K562 (cell line): ENCODE measurements around the gene DDIT3. TPM values are rescaled to one million over a fixed set of nuclear protein-coding genes. Genes with fewer than 3 reads are reported as not detected.

Source experiments
- CREM ChIP-seq: IDR thresholded peaks from 2 replicates; pipeline ENCODE4 v1.6.1; 2014; ENCODE audit warnings: antibody characterized with exemption, low read depth
- NR2C1 ChIP-seq, 2 experiments: fragments of 450-650 bp; IDR thresholded peaks; 2 replicates each; pipeline ENCODE4 v1.6.1; 2017; ENCODE audit warnings: mild to moderate bottlenecking in 2 of 2, antibody characterized with exemption in 1 of 2, inconsistent platforms in 1 of 2, missing compliant biosample characterization in 1 of 2, missing genetic modification characterization in 1 of 2
- SRSF7 ChIP-seq: fragments of 200-400 bp; formaldehyde crosslinking; optimal IDR thresholded peaks from 2 replicates; pipeline ENCODE3; 2017; ENCODE audit warnings: mild to moderate bottlenecking, low read depth, low read length
- TARDBP ChIP-seq: fragments of 450-650 bp; IDR thresholded peaks from 2 replicates; pipeline ENCODE4 v1.6.1; 2016
- polyA plus RNA-seq, 8 experiments: library from polyadenylated mRNA; depleted of rRNA in 4 of 8; stranded (reverse) in 5 of 8; unstranded in 3 of 8; fragments of >200 nt; fragmentation: Nextera tagmentation in 2 of 8; fragmentation: Illumina TruSeq in 1 of 8; extraction: Ambion mirVana in 2 of 8; extraction: Trizol in 1 of 8; gene quantifications; 2 replicates each; pipeline versions ENCODE4 v1.2.1 to v1.2.3, GENCODE V29; 2011 to 2014; ENCODE audit warnings: inconsistent platforms in 1 of 8, missing spikeins in 1 of 8
- total RNA-seq, 7 experiments: library from RNA; depleted of rRNA in 6 of 7; stranded (reverse); fragments of >200 nt in 6 of 7; fragmentation: Illumina TruSeq in 2 of 7; extraction: Trizol in 2 of 7; gene quantifications; 2 replicates each; pipeline versions ENCODE4 v1.2.1 to v1.2.3, GENCODE V29; 2011 to 2021; ENCODE audit warnings: low replicate concordance in 1 of 7
- TF ChIP-seq, protein P1 (sequence below), 2 experiments: IDR thresholded peaks in 1 of 2; conservative IDR thresholded peaks in 1 of 2; 2 replicates each; pipeline ENCODE4 v1.6.1; 2016; ENCODE audit warnings: low read depth in 2 of 2, mild to moderate bottlenecking in 1 of 2, missing compliant biosample characterization in 1 of 2, missing genetic modification characterization in 1 of 2, moderate library complexity in 1 of 2
- TF ChIP-seq, protein P2 (sequence below): sonication (generic); formaldehyde crosslinking; IDR thresholded peaks from 2 replicates; pipeline ENCODE4 v1.8.0; 2022; ENCODE audit warnings: mild to moderate bottlenecking, missing genetic modification reagents
- TF ChIP-seq, protein P3 (sequence below): fragments of 200-800 bp; sonication (Bioruptor generic); IDR thresholded peaks from 2 replicates; pipeline ENCODE4 v1.6.1; 2016; ENCODE audit warnings: missing genetic modification characterization, missing compliant biosample characterization

Gene DDIT3
- total and polyA plus RNA-seq, 9 of the 15 experiments (the other 6 are each of a cell fraction or from before 2014, with no cell fraction given) = 59.1 to 272 (median 89.9) TPM

DNA sequence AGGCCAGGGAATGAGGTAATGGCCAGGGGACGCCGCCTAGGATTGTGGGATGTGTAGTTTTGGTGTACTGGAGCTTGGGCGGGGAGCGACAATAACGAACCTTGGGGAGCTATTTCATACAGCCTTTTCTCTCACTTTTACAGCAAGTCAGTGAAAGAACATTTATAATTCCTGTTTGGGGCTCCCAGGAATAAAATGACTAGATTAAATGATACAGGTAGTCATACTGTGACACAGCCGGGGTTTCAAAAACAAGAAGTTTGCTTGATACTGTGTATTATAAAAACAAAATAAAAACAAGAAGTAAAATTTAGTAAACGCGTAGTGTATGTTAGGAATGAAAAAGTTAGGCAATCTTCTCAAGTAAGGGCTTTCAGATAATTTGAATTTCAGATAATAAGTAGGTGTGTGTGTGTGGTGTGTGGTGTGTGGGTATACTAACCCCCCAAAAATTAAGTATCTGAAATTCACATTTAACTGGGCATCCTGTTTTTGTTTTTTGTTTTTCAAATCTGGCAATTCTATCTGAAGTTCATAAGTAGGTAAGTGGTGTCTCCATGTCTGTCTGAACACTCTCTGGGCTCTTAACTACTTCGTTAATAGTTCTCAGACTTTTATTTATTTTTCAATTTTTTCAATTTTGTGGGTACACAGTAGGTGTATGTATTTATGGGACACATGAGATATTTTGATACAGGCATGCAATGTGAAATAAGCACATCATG lies 27.1 kb upstream of the DDIT3 start (continued):
- TF ChIP-seq, protein P1, sequence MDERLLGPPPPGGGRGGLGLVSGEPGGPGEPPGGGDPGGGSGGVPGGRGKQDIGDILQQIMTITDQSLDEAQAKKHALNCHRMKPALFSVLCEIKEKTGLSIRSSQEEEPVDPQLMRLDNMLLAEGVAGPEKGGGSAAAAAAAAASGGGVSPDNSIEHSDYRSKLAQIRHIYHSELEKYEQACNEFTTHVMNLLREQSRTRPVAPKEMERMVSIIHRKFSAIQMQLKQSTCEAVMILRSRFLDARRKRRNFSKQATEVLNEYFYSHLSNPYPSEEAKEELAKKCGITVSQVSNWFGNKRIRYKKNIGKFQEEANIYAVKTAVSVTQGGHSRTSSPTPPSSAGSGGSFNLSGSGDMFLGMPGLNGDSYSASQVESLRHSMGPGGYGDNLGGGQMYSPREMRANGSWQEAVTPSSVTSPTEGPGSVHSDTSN (CRISPR knock-in tag; IDR thresholded peaks at IDR 0.05; ENCODE audit: low read depth) = no peak
- TF ChIP-seq, protein P1 (tag; conservative IDR thresholded peaks at IDR 0.05; ENCODE audit: low read depth) = no peak
- TF ChIP-seq SRSF7 (no peak), TARDBP (no peak), CREM (peak; percentile 98), NR2C1 (IDR thresholded peaks at IDR 0.05) (peak; percentile 35; the same call in 1 of the 2 replicates), NR2C1 (tag; IDR thresholded peaks at IDR 0.05) (peak; percentile 60; the same call in 1 of the 2 replicates)
- TF ChIP-seq, protein P2, sequence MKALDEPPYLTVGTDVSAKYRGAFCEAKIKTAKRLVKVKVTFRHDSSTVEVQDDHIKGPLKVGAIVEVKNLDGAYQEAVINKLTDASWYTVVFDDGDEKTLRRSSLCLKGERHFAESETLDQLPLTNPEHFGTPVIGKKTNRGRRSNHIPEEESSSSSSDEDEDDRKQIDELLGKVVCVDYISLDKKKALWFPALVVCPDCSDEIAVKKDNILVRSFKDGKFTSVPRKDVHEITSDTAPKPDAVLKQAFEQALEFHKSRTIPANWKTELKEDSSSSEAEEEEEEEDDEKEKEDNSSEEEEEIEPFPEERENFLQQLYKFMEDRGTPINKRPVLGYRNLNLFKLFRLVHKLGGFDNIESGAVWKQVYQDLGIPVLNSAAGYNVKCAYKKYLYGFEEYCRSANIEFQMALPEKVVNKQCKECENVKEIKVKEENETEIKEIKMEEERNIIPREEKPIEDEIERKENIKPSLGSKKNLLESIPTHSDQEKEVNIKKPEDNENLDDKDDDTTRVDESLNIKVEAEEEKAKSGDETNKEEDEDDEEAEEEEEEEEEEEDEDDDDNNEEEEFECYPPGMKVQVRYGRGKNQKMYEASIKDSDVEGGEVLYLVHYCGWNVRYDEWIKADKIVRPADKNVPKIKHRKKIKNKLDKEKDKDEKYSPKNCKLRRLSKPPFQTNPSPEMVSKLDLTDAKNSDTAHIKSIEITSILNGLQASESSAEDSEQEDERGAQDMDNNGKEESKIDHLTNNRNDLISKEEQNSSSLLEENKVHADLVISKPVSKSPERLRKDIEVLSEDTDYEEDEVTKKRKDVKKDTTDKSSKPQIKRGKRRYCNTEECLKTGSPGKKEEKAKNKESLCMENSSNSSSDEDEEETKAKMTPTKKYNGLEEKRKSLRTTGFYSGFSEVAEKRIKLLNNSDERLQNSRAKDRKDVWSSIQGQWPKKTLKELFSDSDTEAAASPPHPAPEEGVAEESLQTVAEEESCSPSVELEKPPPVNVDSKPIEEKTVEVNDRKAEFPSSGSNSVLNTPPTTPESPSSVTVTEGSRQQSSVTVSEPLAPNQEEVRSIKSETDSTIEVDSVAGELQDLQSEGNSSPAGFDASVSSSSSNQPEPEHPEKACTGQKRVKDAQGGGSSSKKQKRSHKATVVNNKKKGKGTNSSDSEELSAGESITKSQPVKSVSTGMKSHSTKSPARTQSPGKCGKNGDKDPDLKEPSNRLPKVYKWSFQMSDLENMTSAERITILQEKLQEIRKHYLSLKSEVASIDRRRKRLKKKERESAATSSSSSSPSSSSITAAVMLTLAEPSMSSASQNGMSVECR (CRISPR knock-in tag) = no peak
- TF ChIP-seq, protein P3, sequence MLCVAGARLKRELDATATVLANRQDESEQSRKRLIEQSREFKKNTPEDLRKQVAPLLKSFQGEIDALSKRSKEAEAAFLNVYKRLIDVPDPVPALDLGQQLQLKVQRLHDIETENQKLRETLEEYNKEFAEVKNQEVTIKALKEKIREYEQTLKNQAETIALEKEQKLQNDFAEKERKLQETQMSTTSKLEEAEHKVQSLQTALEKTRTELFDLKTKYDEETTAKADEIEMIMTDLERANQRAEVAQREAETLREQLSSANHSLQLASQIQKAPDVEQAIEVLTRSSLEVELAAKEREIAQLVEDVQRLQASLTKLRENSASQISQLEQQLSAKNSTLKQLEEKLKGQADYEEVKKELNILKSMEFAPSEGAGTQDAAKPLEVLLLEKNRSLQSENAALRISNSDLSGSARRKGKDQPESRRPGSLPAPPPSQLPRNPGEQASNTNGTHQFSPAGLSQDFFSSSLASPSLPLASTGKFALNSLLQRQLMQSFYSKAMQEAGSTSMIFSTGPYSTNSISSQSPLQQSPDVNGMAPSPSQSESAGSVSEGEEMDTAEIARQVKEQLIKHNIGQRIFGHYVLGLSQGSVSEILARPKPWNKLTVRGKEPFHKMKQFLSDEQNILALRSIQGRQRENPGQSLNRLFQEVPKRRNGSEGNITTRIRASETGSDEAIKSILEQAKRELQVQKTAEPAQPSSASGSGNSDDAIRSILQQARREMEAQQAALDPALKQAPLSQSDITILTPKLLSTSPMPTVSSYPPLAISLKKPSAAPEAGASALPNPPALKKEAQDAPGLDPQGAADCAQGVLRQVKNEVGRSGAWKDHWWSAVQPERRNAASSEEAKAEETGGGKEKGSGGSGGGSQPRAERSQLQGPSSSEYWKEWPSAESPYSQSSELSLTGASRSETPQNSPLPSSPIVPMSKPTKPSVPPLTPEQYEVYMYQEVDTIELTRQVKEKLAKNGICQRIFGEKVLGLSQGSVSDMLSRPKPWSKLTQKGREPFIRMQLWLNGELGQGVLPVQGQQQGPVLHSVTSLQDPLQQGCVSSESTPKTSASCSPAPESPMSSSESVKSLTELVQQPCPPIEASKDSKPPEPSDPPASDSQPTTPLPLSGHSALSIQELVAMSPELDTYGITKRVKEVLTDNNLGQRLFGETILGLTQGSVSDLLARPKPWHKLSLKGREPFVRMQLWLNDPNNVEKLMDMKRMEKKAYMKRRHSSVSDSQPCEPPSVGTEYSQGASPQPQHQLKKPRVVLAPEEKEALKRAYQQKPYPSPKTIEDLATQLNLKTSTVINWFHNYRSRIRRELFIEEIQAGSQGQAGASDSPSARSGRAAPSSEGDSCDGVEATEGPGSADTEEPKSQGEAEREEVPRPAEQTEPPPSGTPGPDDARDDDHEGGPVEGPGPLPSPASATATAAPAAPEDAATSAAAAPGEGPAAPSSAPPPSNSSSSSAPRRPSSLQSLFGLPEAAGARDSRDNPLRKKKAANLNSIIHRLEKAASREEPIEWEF (CRISPR knock-in tag) = no peak
